HepG2 (cell line): ENCODE results near the gene CBX5. TPM values are rescaled to one million over a fixed set of nuclear protein-coding genes. Genes with fewer than 3 reads are reported as not detected.

Experiments
- ATAD3A ChIP-seq: sonication (generic); formaldehyde crosslinking; IDR thresholded peaks from 2 replicates; pipeline ENCODE4 v1.4.0; 2020; ENCODE audit warnings: missing genetic modification reagents
- NBN ChIP-seq: fragments of 450-650 bp; conservative IDR thresholded peaks from 2 replicates; pipeline ENCODE4 v1.6.1; 2017
- NFRKB ChIP-seq: fragments of 450-650 bp; IDR thresholded peaks from 2 replicates; pipeline ENCODE4 v1.6.1; 2017
- PRMT3 ChIP-seq: sonication (generic); formaldehyde crosslinking; IDR thresholded peaks from 2 replicates; pipeline ENCODE4 v1.8.1; 2022; ENCODE audit warnings: low read depth, mild to moderate bottlenecking, moderate library complexity, missing genetic modification reagents, borderline replicate concordance
- SMARCE1 ChIP-seq: fragments of 450-650 bp; IDR thresholded peaks from 2 replicates; pipeline ENCODE4 v1.6.1; 2017; ENCODE audit warnings: borderline replicate concordance
- SMYD3 ChIP-seq: sonication (generic); formaldehyde crosslinking; IDR thresholded peaks from 2 replicates; pipeline ENCODE4 v1.8.1; 2023; ENCODE audit warnings: mild to moderate bottlenecking, missing genetic modification reagents
- TAF1 ChIP-seq: sonication (generic); formaldehyde crosslinking; IDR thresholded peaks from 2 replicates; pipeline ENCODE4 v1.4.0; 2020; ENCODE audit warnings: missing genetic modification reagents
- WIZ ChIP-seq: sonication (generic); formaldehyde crosslinking; IDR thresholded peaks from 2 replicates; pipeline ENCODE4 v1.5.1; 2020; ENCODE audit warnings: mild to moderate bottlenecking, missing genetic modification reagents
- ZBTB25 ChIP-seq: IDR thresholded peaks from 2 replicates; pipeline ENCODE4 v1.6.1; 2018; ENCODE audit warnings: missing genetic modification reagents
- ZFP90 ChIP-seq: sonication (generic); formaldehyde crosslinking; IDR thresholded peaks from 2 replicates; pipeline ENCODE4 v1.8.0; 2022; ENCODE audit warnings: missing genetic modification reagents, mild to moderate bottlenecking, inconsistent platforms, borderline replicate concordance
- ZNF747 ChIP-seq: sonication (generic); formaldehyde crosslinking; IDR thresholded peaks from 2 replicates; pipeline ENCODE4 v1.8.1; 2023; ENCODE audit warnings: missing genetic modification reagents, mild to moderate bottlenecking, borderline replicate concordance
- polyA plus RNA-seq, 8 experiments: library from polyadenylated mRNA; depleted of rRNA in 3 of 8; stranded (reverse) in 7 of 8; unstranded in 1 of 8; fragments of >200 nt; fragmentation: Illumina TruSeq in 4 of 8; extraction: Trizol in 4 of 8; gene quantifications; 2 replicates each; pipeline versions ENCODE4 v1.2.1 to v1.2.3, GENCODE V29; 2011 to 2016; ENCODE audit warnings: low read depth in 4 of 8, missing spikeins in 1 of 8, mixed read lengths in 1 of 8; ENCODE audit not compliant: insufficient read depth in 1 of 8
- total RNA-seq, 5 experiments: library from RNA; depleted of rRNA; stranded (reverse); fragments of >200 nt; fragmentation: Illumina TruSeq; extraction: Trizol; gene quantifications; 2 replicates each; pipeline ENCODE4 v1.2.3, GENCODE V29; 2016; ENCODE audit warnings: low read depth in 1 of 5
- TF ChIP-seq, protein P1 (sequence below): sonication (generic); formaldehyde crosslinking; IDR thresholded peaks from 2 replicates; pipeline ENCODE4 v1.8.0; 2022; ENCODE audit warnings: missing genetic modification reagents, mild to moderate bottlenecking, moderate library complexity, borderline replicate concordance
- TF ChIP-seq, protein P2 (sequence below): sonication (generic); formaldehyde crosslinking; IDR thresholded peaks from 2 replicates; pipeline ENCODE4 v1.4.0; 2020; ENCODE audit warnings: mild to moderate bottlenecking, missing genetic modification reagents
- TF ChIP-seq, protein P3 (sequence below): sonication (generic); formaldehyde crosslinking; IDR thresholded peaks from 2 replicates; pipeline ENCODE4 v1.5.0; 2020; ENCODE audit warnings: mild to moderate bottlenecking, missing genetic modification reagents
- TF ChIP-seq, protein P4 (sequence below), 2 experiments: sonication (generic) in 1 of 2; formaldehyde crosslinking in 1 of 2; IDR thresholded peaks; 2 replicates each; pipeline versions ENCODE4 v1.5.1 to v1.6.1; 2011 to 2020; ENCODE audit warnings: borderline replicate concordance in 1 of 2, low read depth in 1 of 2, low read length in 1 of 2, mild to moderate bottlenecking in 1 of 2, missing genetic modification reagents in 1 of 2, moderate library complexity in 1 of 2
- TF ChIP-seq, protein P5 (sequence below): sonication (generic); formaldehyde crosslinking; IDR thresholded peaks from 2 replicates; pipeline ENCODE4 v1.4.0; 2020; ENCODE audit warnings: missing genetic modification reagents, mild to moderate bottlenecking, borderline replicate concordance

Gene CBX5
- total and polyA plus RNA-seq, 2 of the 13 experiments (the other 11 are each of a cell fraction or from before 2014, with no cell fraction given) = 16.0 to 22.2 TPM

- TF ChIP-seq, protein P1, sequence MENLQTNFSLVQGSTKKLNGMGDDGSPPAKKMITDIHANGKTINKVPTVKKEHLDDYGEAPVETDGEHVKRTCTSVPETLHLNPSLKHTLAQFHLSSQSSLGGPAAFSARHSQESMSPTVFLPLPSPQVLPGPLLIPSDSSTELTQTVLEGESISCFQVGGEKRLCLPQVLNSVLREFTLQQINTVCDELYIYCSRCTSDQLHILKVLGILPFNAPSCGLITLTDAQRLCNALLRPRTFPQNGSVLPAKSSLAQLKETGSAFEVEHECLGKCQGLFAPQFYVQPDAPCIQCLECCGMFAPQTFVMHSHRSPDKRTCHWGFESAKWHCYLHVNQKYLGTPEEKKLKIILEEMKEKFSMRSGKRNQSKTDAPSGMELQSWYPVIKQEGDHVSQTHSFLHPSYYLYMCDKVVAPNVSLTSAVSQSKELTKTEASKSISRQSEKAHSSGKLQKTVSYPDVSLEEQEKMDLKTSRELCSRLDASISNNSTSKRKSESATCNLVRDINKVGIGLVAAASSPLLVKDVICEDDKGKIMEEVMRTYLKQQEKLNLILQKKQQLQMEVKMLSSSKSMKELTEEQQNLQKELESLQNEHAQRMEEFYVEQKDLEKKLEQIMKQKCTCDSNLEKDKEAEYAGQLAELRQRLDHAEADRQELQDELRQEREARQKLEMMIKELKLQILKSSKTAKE (CRISPR knock-in tag) = no peak
- TF ChIP-seq ZNF747 (no peak), SMYD3 (CRISPR knock-in tag) (no peak), TAF1 (CRISPR knock-in tag) (peak; percentile 54; the same call in 1 of the 2 replicates), ATAD3A (CRISPR knock-in tag) (no peak), PRMT3 (CRISPR knock-in tag) (0 out of 2 replicates have a peak, but pooled peaks have one; percentile 45), ZBTB25 (CRISPR knock-in tag) (no peak), WIZ (CRISPR knock-in tag) (no peak), NFRKB (no peak), SMARCE1 (no peak), ZFP90 (CRISPR knock-in tag) (no peak; the same call in 1 of the 2 replicates), NBN (no peak)
- TF ChIP-seq, protein P2, sequence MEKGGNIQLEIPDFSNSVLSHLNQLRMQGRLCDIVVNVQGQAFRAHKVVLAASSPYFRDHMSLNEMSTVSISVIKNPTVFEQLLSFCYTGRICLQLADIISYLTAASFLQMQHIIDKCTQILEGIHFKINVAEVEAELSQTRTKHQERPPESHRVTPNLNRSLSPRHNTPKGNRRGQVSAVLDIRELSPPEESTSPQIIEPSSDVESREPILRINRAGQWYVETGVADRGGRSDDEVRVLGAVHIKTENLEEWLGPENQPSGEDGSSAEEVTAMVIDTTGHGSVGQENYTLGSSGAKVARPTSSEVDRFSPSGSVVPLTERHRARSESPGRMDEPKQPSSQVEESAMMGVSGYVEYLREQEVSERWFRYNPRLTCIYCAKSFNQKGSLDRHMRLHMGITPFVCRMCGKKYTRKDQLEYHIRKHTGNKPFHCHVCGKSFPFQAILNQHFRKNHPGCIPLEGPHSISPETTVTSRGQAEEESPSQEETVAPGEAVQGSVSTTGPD (CRISPR knock-in tag) = no peak
- TF ChIP-seq, protein P3, sequence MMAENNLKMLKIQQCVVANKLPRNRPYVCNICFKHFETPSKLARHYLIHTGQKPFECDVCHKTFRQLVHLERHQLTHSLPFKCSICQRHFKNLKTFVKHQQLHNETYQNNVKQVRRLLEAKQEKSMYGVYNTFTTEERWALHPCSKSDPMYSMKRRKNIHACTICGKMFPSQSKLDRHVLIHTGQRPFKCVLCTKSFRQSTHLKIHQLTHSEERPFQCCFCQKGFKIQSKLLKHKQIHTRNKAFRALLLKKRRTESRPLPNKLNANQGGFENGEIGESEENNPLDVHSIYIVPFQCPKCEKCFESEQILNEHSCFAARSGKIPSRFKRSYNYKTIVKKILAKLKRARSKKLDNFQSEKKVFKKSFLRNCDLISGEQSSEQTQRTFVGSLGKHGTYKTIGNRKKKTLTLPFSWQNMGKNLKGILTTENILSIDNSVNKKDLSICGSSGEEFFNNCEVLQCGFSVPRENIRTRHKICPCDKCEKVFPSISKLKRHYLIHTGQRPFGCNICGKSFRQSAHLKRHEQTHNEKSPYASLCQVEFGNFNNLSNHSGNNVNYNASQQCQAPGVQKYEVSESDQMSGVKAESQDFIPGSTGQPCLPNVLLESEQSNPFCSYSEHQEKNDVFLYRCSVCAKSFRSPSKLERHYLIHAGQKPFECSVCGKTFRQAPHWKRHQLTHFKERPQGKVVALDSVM (CRISPR knock-in tag) = no peak; the same call in 1 of the 2 replicates
- TF ChIP-seq, protein P4, sequence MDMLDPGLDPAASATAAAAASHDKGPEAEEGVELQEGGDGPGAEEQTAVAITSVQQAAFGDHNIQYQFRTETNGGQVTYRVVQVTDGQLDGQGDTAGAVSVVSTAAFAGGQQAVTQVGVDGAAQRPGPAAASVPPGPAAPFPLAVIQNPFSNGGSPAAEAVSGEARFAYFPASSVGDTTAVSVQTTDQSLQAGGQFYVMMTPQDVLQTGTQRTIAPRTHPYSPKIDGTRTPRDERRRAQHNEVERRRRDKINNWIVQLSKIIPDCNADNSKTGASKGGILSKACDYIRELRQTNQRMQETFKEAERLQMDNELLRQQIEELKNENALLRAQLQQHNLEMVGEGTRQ (IDR thresholded peaks at IDR 0.05; ENCODE audit: low read depth, low read length) = no peak
- TF ChIP-seq, protein P4 (CRISPR knock-in tag; IDR thresholded peaks at IDR 0.05; ENCODE audit: borderline replicate concordance) = no peak
- TF ChIP-seq, protein P5, sequence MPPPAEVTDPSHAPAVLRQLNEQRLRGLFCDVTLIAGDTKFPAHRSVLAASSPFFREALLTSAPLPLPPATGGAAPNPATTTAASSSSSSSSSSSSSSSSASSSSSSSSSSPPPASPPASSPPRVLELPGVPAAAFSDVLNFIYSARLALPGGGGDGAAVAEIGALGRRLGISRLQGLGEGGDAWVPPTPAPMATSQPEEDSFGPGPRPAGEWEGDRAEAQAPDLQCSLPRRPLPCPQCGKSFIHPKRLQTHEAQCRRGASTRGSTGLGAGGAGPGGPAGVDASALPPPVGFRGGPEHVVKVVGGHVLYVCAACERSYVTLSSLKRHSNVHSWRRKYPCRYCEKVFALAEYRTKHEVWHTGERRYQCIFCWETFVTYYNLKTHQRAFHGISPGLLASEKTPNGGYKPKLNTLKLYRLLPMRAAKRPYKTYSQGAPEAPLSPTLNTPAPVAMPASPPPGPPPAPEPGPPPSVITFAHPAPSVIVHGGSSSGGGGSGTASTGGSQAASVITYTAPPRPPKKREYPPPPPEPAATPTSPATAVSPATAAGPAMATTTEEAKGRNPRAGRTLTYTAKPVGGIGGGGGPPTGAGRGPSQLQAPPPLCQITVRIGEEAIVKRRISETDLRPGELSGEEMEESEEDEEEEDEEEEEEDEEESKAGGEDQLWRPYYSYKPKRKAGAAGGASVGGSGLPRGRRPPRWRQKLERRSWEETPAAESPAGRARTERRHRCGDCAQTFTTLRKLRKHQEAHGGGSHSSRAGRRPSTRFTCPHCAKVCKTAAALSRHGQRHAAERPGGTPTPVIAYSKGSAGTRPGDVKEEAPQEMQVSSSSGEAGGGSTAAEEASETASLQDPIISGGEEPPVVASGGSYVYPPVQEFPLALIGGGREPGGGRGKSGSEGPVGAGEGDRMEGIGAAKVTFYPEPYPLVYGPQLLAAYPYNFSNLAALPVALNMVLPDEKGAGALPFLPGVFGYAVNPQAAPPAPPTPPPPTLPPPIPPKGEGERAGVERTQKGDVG (CRISPR knock-in tag) = no peak
These were observed 21.0 kb upstream of the CBX5 start, which contains the start of gene NFE2 (continued) for GRCh38 chr12:54300732-54301427.
